ENCODE data around the gene SLC16A4.

SLC16A4 gene

GRCh38 chr1:110360431-110360830, 30.4 kb downstream of the SLC16A4 start:
- H3K4me3 Mint-ChIP-seq = no peak overlapping the region
- no peak for DNase-seq
- H3K27ac Mint-ChIP-seq = no peak overlapping the region

GRCh38 chr1:110356379-110356778, 34.4 kb downstream of the SLC16A4 start:
- H3K4me1 Mint-ChIP-seq = peaks cover 7 to 11% of the 10 kb centered on the region in 2 donors
- peaks cover 9 to 22% of the 10 kb centered on the region in 2 donors for H3K36me3 Mint-ChIP-seq
- no peaks in the 10 kb centered on the region for H3K27me3 Mint-ChIP-seq
- no peak for DNase-seq
- H3K9me3 Mint-ChIP-seq = no peaks in the 10 kb centered on the region
- ATAC-seq (replicated peaks) = no peak
- H3K27ac Mint-ChIP-seq = no peak overlapping the region
- H3K4me3 Mint-ChIP-seq = no peak overlapping the region

More at GRCh38 chr1:110360431-110360830, 30.4 kb downstream of the SLC16A4 start:
- Mint-ChIP-seq H3K9me3 (no peaks in the 10 kb centered on the region), H3K4me1 (peaks cover 5 to 12% of the 10 kb centered on the region in 2 donors), H3K36me3 (peaks cover 18 to 36% of the 10 kb centered on the region in 2 donors), H3K27me3 (no peaks in the 10 kb centered on the region)
- ATAC-seq (replicated peaks) = no peak

- Mint-ChIP-seq H3K27me3 (no peaks in the 10 kb centered on the region), H3K9me3 (no peaks in the 10 kb centered on the region), H3K36me3 (peaks cover 10 to 18% of the 10 kb centered on the region in 2 donors), H3K27ac (no peak overlapping the region), H3K4me3 (no peak overlapping the region), H3K4me1 (peaks cover 9 to 19% of the 10 kb centered on the region in 2 donors)
- no peak for ATAC-seq (replicated peaks)
- no peak for DNase-seq
Observed at GRCh38 chr1:110355321-110355720, 35.5 kb downstream of the SLC16A4 start.

- no peak overlapping the region for H3K27ac Mint-ChIP-seq
- DNase-seq (no peak), ATAC-seq (replicated peaks) (no peak)
- no peaks in the 10 kb centered on the region for H3K9me3 Mint-ChIP-seq
- peaks cover 16 to 35% of the 10 kb centered on the region in 2 donors for H3K36me3 Mint-ChIP-seq
- peaks cover 26 to 62% of the 10 kb centered on the region in 2 donors for H3K4me1 Mint-ChIP-seq
- no peak overlapping the region for H3K4me3 Mint-ChIP-seq
- no peaks in the 10 kb centered on the region for H3K27me3 Mint-ChIP-seq
Observed at GRCh38 chr1:110350360-110350759, 40.5 kb downstream of the SLC16A4 start.

GRCh38 chr1:110348771-110349170, 42.1 kb downstream of the SLC16A4 start:
- ATAC-seq (replicated peaks) = no peak
- Mint-ChIP-seq H3K36me3 (peaks cover 19 to 43% of the 10 kb centered on the region in 2 donors), H3K9me3 (no peaks in the 10 kb centered on the region), H3K27ac (no peak overlapping the region), H3K4me1 (peaks cover 30 to 68% of the 10 kb centered on the region in 2 donors), H3K27me3 (no peaks in the 10 kb centered on the region), H3K4me3 (no peak overlapping the region)
- no peak for DNase-seq

GRCh38 chr1:110348050-110348449, 42.8 kb downstream of the SLC16A4 start:
- DNase-seq (no peak), ATAC-seq (replicated peaks) (no peak)
- peaks cover 19 to 42% of the 10 kb centered on the region in 2 donors for H3K36me3 Mint-ChIP-seq
- H3K9me3 Mint-ChIP-seq = no peaks in the 10 kb centered on the region
- H3K27ac Mint-ChIP-seq = no peak overlapping the region
- H3K4me3 Mint-ChIP-seq = peak overlapping the region in 1 of 2 donors; percentile 35
- H3K27me3 Mint-ChIP-seq = no peaks in the 10 kb centered on the region
- peaks cover 32 to 75% of the 10 kb centered on the region in 2 donors for H3K4me1 Mint-ChIP-seq

GRCh38 chr1:110347182-110347893, 43.5 kb downstream of the SLC16A4 start:
- Mint-ChIP-seq H3K36me3 (peaks cover 22 to 46% of the 10 kb centered on the region in 2 donors), H3K27me3 (no peaks in the 10 kb centered on the region), H3K9me3 (no peaks in the 10 kb centered on the region), H3K4me1 (peaks cover 34 to 80% of the 10 kb centered on the region in 2 donors), H3K27ac (no peak overlapping the region), H3K4me3 (no peak overlapping the region)
- DNase-seq (no peak), ATAC-seq (replicated peaks) (no peak)

GRCh38 chr1:110346690-110347089, 44.1 kb downstream of the SLC16A4 start:
- no peaks in the 10 kb centered on the region for H3K9me3 Mint-ChIP-seq
- ATAC-seq (replicated peaks) = no peak
- H3K27me3 Mint-ChIP-seq = no peaks in the 10 kb centered on the region
- no peak for DNase-seq
- peaks cover 38 to 80% of the 10 kb centered on the region in 2 donors for H3K4me1 Mint-ChIP-seq
- peaks cover 27 to 51% of the 10 kb centered on the region in 2 donors for H3K36me3 Mint-ChIP-seq
- H3K27ac Mint-ChIP-seq = peak overlapping the region; percentile 20
- H3K4me3 Mint-ChIP-seq = no peak overlapping the region

- Mint-ChIP-seq H3K4me1 (peaks cover 41 to 78% of the 10 kb centered on the region in 2 donors), H3K4me3 (peak overlapping the region in 1 of 2 donors; percentile 17), H3K36me3 (peaks cover 29 to 63% of the 10 kb centered on the region in 2 donors), H3K27me3 (no peaks in the 10 kb centered on the region), H3K27ac (peak overlapping the region; percentile 32), H3K9me3 (no peaks in the 10 kb centered on the region)
- ATAC-seq (replicated peaks) (no peak), DNase-seq (no peak)
Observed at GRCh38 chr1:110345480-110345879, 45.3 kb downstream of the SLC16A4 start.

GRCh38 chr1:110344152-110344551, 46.7 kb downstream of the SLC16A4 start:
- no peak for DNase-seq
- Mint-ChIP-seq H3K9me3 (no peaks in the 10 kb centered on the region), H3K36me3 (peaks cover 34 to 65% of the 10 kb centered on the region in 2 donors), H3K4me1 (peaks cover 44 to 74% of the 10 kb centered on the region in 2 donors), H3K27ac (peak overlapping the region; percentile 85), H3K4me3 (peak overlapping the region; percentile 62 to 68), H3K27me3 (no peaks in the 10 kb centered on the region)
- ATAC-seq (replicated peaks) = no peak

- Mint-ChIP-seq H3K36me3 (peaks cover 34 to 62% of the 10 kb centered on the region in 2 donors), H3K27ac (peak overlapping the region; percentile 42), H3K4me3 (peak overlapping the region; percentile 62 to 66), H3K4me1 (peaks cover 42 to 65% of the 10 kb centered on the region in 2 donors), H3K9me3 (no peaks in the 10 kb centered on the region), H3K27me3 (no peaks in the 10 kb centered on the region)
- no peak for ATAC-seq (replicated peaks)
- no peak for DNase-seq
Observed at GRCh38 chr1:110343249-110343648, 47.6 kb downstream of the SLC16A4 start.

GRCh38 chr1:110341872-110342331, 48.9 kb downstream of the SLC16A4 start:
- peaks cover 27 to 52% of the 10 kb centered on the region in 2 donors for H3K36me3 Mint-ChIP-seq
- no peak for DNase-seq
- H3K4me3 Mint-ChIP-seq = no peak overlapping the region
- H3K27me3 Mint-ChIP-seq = no peaks in the 10 kb centered on the region
- no peak overlapping the region for H3K27ac Mint-ChIP-seq
- H3K4me1 Mint-ChIP-seq = peaks cover 34 to 53% of the 10 kb centered on the region in 2 donors
- ATAC-seq (replicated peaks) = no peak
- H3K9me3 Mint-ChIP-seq = no peaks in the 10 kb centered on the region

- H3K4me3 Mint-ChIP-seq = no peak overlapping the region
- H3K27ac Mint-ChIP-seq = no peak overlapping the region
- H3K9me3 Mint-ChIP-seq = no peaks in the 10 kb centered on the region
- no peak for DNase-seq
- H3K36me3 Mint-ChIP-seq = peaks cover 27 to 48% of the 10 kb centered on the region in 2 donors
- no peaks in the 10 kb centered on the region for H3K27me3 Mint-ChIP-seq
- ATAC-seq (replicated peaks) = no peak
- H3K4me1 Mint-ChIP-seq = peaks cover 36 to 53% of the 10 kb centered on the region in 2 donors
Observed at GRCh38 chr1:110341146-110341871, 49.5 kb downstream of the SLC16A4 start.

- no peak overlapping the region for H3K27ac Mint-ChIP-seq
- DNase-seq (no peak), ATAC-seq (replicated peaks) (no peak)
- peaks cover 21 to 40% of the 10 kb centered on the region in 2 donors for H3K36me3 Mint-ChIP-seq
- H3K9me3 Mint-ChIP-seq = no peaks in the 10 kb centered on the region
- H3K27me3 Mint-ChIP-seq = no peaks in the 10 kb centered on the region
- peaks cover 35 to 41% of the 10 kb centered on the region in 2 donors for H3K4me1 Mint-ChIP-seq
- no peak overlapping the region for H3K4me3 Mint-ChIP-seq
Observed at GRCh38 chr1:110340207-110340468, 50.7 kb downstream of the SLC16A4 start.

Data from stimulated activated naive B cell treated with anti-CD40 and anti-IgM and Interleukin-4, amounts not matched to agents 10 μg/mL and 1 μg/mL and 100 μg/mL, for 72 hours (primary cell).